IPS-20b (cell line): Measurements from ENCODE around the gene SELENOS.

Source experiments
- H3K27ac ChIP-seq: one replicate; pipeline ENCODE4 v1.5.1; 2013; ENCODE audit warnings: low read length
- H3K27me3 ChIP-seq: 2 replicates; pipeline ENCODE4 v1.6.1; 2013; ENCODE audit warnings: mild to moderate bottlenecking, low read length, inconsistent platforms; ENCODE audit not compliant: insufficient read depth
- H3K36me3 ChIP-seq: 2 replicates; pipeline ENCODE4 v1.6.1; 2013; ENCODE audit warnings: low read depth, mild to moderate bottlenecking, inconsistent platforms, low read length, moderate library complexity; ENCODE audit not compliant: insufficient read depth
- H3K4me1 ChIP-seq: 2 replicates; pipeline ENCODE4 v1.6.1; 2013; ENCODE audit warnings: mild to moderate bottlenecking, control low read depth, inconsistent platforms, low read length, moderate library complexity; ENCODE audit not compliant: insufficient read depth
- H3K4me3 ChIP-seq: 2 replicates; pipeline ENCODE4 v1.5.1; 2013; ENCODE audit warnings: mild to moderate bottlenecking, low read length, inconsistent platforms
- H3K9ac ChIP-seq: 2 replicates; pipeline ENCODE4 v1.6.1; 2013; ENCODE audit warnings: low read depth, mild to moderate bottlenecking, inconsistent platforms, low read length, moderate library complexity
- H3K9me3 ChIP-seq: 2 replicates; pipeline ENCODE4 v1.6.1; 2013; ENCODE audit warnings: mild to moderate bottlenecking, low read depth, low read length, inconsistent platforms; ENCODE audit not compliant: insufficient read depth

The SELENOS gene

GRCh38 chr15:101244036-101244781 lies 33.1 kb downstream of the SELENOS start:
- Histone ChIP-seq H3K4me3 (no peak overlapping the region), H3K9me3 (no peaks in the 10 kb centered on the region), H3K27me3 (no peaks in the 10 kb centered on the region), H3K36me3 (peaks cover 39% of the 10 kb centered on the region), H3K27ac (no peak overlapping the region), H3K9ac (no peak overlapping the region; the same call in 1 of the 2 replicates), H3K4me1 (peaks cover 32% of the 10 kb centered on the region)

DNA sequence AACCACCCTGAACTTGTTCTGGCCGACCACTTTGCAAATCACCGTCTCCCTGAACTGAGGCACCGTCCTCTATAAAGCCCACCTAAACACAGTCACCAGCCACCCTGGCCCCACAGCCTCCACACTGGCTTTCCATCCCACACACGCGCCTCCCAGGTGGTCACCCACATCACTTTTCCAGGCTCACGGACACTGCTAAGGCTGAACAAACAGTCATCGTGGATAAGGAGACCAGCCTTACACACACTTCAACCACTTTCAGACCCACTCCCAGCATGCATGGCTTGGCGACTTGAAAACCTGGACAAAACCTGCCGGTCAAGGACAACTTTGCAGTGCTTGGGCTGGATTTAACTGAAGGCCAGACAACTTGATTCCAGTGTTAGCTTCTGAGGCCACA lies 33.9 kb downstream of the SELENOS start:
- H3K9ac ChIP-seq = no peak overlapping the region
- no peak overlapping the region for H3K4me3 ChIP-seq
- H3K4me1 ChIP-seq = peaks cover 32% of the 10 kb centered on the region
- no peak overlapping the region for H3K27ac ChIP-seq
- no peaks in the 10 kb centered on the region for H3K9me3 ChIP-seq
- no peaks in the 10 kb centered on the region for H3K27me3 ChIP-seq
- peaks cover 36% of the 10 kb centered on the region for H3K36me3 ChIP-seq

- Histone ChIP-seq H3K9ac (no peak overlapping the region), H3K27ac (no peak overlapping the region), H3K9me3 (no peaks in the 10 kb centered on the region), H3K4me3 (no peak overlapping the region), H3K4me1 (peaks cover 29% of the 10 kb centered on the region), H3K36me3 (peaks cover 32% of the 10 kb centered on the region), H3K27me3 (no peaks in the 10 kb centered on the region)
Observed at GRCh38 chr15:101242999-101243336, 34.3 kb downstream of the SELENOS start.

DNA sequence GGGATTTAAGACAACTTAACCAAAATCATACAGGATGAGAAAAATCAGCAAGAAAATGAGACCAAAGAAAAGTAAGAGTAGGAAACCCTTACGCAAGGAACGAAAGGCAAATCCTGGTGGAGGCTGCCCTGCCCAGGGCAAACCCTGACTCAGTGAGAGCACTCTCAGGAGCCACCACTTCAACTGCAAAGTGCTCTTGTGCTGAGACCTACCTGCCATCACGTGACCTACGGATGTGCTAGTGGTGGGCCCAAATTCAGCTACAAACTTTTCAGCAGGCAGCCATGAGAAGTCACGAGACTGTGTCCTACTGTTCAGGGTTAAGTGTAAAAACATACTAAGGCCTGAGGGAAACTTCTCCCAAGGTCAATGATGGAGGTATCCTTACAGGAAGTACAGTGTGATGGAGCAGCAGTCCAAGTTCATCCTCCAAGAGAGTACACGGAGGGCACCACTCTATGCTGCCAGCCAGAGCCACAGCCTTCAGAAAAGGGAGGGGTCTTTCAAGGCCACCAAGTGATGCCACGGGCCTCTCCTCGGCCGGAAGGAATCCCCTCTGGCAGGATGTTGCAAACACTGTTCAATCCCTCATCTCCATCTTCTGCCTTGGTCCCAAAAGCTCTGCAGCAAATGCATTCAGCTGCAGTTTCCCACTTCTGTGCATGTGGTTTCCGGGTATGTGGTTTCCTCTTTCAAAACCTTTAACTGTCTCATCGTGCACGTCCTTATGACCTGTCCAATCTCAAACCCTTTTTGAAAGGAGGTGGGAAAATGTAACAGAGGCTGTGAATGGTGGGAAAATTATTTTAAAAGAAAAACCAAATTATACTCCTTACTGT lies 34.9 kb downstream of the SELENOS start:
- H3K27me3 ChIP-seq = no peaks in the 10 kb centered on the region
- H3K4me1 ChIP-seq = peaks cover 28% of the 10 kb centered on the region
- H3K9me3 ChIP-seq = no peaks in the 10 kb centered on the region
- H3K9ac ChIP-seq = no peak overlapping the region
- no peak overlapping the region for H3K4me3 ChIP-seq
- H3K36me3 ChIP-seq = peaks cover 27% of the 10 kb centered on the region
- H3K27ac ChIP-seq = no peak overlapping the region

DNA sequence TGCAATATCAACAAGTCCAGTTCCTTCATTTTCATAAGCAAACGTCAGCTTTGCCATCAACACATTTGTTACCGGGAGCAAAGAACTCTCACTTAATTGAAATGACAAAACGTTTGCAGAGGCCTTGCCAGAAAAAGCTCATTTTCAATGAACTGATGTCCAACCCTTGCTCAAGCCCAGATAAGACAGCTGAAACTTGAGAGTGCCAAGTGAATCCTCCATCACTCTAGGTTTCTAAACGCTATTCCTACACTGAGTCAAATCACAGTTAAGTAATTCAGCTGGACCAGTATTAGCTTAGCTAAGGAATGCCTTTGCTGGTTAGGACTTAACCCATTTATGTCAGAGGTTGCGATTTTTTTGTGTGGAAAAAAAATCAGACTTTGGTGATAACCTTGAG lies 36.9 kb downstream of the SELENOS start:
- H3K4me1 ChIP-seq = peaks cover 28% of the 10 kb centered on the region
- peaks cover 12% of the 10 kb centered on the region for H3K36me3 ChIP-seq
- no peak overlapping the region for H3K4me3 ChIP-seq
- no peak overlapping the region for H3K9ac ChIP-seq
- H3K9me3 ChIP-seq = no peaks in the 10 kb centered on the region
- no peak overlapping the region for H3K27ac ChIP-seq
- no peaks in the 10 kb centered on the region for H3K27me3 ChIP-seq

DNA sequence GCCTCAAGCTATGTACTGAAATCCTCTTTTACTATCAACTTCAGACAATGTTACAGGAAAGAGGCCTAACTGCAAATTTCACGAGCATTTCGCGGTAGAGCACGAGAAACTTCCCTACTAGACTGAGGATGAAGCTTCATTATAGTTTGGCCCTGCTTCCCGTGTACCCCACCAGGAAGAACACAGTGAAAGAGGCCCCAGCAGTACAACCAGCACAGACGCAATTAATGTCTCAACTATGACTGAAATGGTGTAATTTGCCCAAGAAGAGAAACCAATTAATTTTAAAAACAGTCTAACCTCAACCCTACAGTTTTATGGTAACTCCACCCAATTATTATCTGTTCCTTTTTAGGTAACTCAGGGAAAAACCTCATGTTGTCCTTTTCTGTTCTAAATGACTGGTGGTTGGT lies 37.6 kb downstream of the SELENOS start:
- Histone ChIP-seq H3K27ac (no peak overlapping the region), H3K4me3 (no peak overlapping the region), H3K36me3 (peaks cover 18% of the 10 kb centered on the region), H3K9ac (no peak overlapping the region), H3K27me3 (no peaks in the 10 kb centered on the region), H3K9me3 (no peaks in the 10 kb centered on the region), H3K4me1 (peaks cover 26% of the 10 kb centered on the region)

DNA sequence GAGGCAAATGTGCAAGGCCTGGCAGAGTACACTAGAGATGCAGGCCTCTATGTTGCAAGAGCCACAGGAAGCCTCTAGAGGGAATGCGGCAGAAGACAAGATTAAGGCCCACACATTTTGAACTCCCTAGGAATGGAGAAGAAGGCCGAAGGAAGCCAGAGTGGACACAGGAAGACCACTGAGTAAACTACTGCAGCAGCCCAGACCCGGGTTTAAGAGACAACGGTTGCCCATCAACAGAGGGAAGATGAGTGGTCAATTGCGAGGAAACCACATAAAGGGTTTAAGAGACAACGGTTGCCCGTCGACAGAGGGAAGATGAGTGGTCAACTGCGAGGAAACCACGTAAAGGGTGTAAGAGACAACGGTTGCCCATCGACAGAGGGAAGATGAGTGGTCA lies 40.0 kb downstream of the SELENOS start:
- H3K27ac ChIP-seq = no peak overlapping the region
- peaks cover 11% of the 10 kb centered on the region; the same call in 1 of the 2 replicates for H3K4me1 ChIP-seq
- H3K9ac ChIP-seq = no peak overlapping the region
- no peak overlapping the region for H3K4me3 ChIP-seq
- peaks cover 37% of the 10 kb centered on the region for H3K36me3 ChIP-seq
- H3K9me3 ChIP-seq = no peaks in the 10 kb centered on the region
- H3K27me3 ChIP-seq = no peaks in the 10 kb centered on the region

DNA sequence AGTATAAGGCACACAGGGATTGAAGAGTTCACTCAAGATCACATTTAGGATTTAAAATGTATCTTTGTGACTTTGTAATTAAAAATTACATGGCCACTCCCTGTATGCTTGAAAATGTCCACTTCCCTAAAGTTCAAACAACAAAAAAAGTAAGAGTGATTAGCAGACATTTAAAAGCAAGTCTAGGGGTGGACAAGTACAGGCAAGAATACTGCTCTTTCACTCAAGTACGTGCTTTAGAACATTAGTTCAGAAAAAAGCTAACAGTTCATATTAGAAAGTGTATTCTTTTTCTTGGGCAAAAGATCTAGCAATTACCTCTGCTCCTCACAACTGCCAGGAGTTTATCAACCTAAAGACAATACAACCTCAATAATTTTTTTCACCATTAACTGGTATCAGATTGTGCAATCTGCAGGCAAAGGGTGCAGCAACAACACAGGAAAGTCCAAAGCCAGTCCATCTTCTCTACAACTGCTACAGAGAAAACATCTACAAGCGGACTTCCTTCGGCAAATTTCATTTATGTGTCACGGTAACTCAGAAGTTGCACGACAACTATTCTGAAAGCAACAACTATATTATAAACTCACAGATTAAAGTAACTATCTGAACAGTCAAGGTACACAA lies 43.5 kb downstream of the SELENOS start:
- no peaks in the 10 kb centered on the region for H3K27me3 ChIP-seq

DNA sequence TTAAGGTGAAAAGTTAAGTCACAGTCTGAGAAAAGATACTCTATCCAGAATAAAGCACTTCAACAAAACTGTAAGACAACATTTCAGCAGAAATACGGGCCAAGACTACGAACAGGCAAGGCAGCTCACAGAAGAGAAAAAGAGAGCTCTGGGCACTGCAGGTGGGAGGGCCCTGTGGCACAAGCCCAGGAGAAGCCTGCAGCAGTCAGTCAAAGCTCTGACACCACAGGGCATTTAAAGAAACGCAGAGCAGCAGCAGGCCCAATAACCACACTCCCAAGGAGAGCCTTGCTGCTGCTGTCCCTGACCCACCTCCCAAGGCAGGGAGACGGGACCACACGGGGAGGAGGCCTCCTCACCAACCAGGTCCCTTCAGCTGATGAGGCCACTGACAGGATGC lies 44.6 kb downstream of the SELENOS start:
- H3K36me3 ChIP-seq = peaks cover 56% of the 10 kb centered on the region
- no peak overlapping the region for H3K27ac ChIP-seq
- H3K27me3 ChIP-seq = no peaks in the 10 kb centered on the region
- no peaks in the 10 kb centered on the region for H3K9me3 ChIP-seq
- H3K4me3 ChIP-seq = no peak overlapping the region
- H3K9ac ChIP-seq = no peak overlapping the region
- peaks cover 4% of the 10 kb centered on the region; the same call in 1 of the 2 replicates for H3K4me1 ChIP-seq

More for the DNA sequence above, 43.5 kb downstream of the SELENOS start:
- Histone ChIP-seq H3K4me3 (no peak overlapping the region), H3K36me3 (peaks cover 50% of the 10 kb centered on the region), H3K4me1 (no peaks in the 10 kb centered on the region), H3K9me3 (no peaks in the 10 kb centered on the region), H3K9ac (no peak overlapping the region), H3K27ac (no peak overlapping the region)

GRCh38 chr15:101228313-101228712 lies 49.0 kb downstream of the SELENOS start:
- H3K36me3 ChIP-seq = peaks cover 65% of the 10 kb centered on the region; the same call in 1 of the 2 replicates
- H3K27me3 ChIP-seq = no peaks in the 10 kb centered on the region

GRCh38 chr15:101225658-101226057 lies 51.6 kb downstream of the SELENOS start:
- H3K4me1 ChIP-seq = peaks cover 6% of the 10 kb centered on the region; the same call in 1 of the 2 replicates
- no peak overlapping the region for H3K27ac ChIP-seq
- H3K9me3 ChIP-seq = no peaks in the 10 kb centered on the region
- no peaks in the 10 kb centered on the region for H3K27me3 ChIP-seq
- H3K36me3 ChIP-seq = peaks cover 42% of the 10 kb centered on the region; the same call in 1 of the 2 replicates
- no peak overlapping the region for H3K9ac ChIP-seq
- no peak overlapping the region for H3K4me3 ChIP-seq

More at GRCh38 chr15:101228313-101228712, 49.0 kb downstream of the SELENOS start:
- no peak overlapping the region for H3K9ac ChIP-seq
- no peak overlapping the region for H3K27ac ChIP-seq
- H3K4me3 ChIP-seq = no peak overlapping the region
- no peaks in the 10 kb centered on the region for H3K9me3 ChIP-seq
- peaks cover 6% of the 10 kb centered on the region; the same call in 1 of the 2 replicates for H3K4me1 ChIP-seq
